ENCODE results near the gene RAB11FIP3.
"Not testable (repeated sequence)": the region's sequence is repeated elsewhere in the genome, so short reads cannot be mapped to it uniquely, and the experiment has no call there.

RAB11FIP3 gene

GRCh38 chr16:495127-495748 is 69.8 kb downstream of the RAB11FIP3 start:
- DNase-seq (ENCODE audit: low spot score) = peak; percentile 55

GRCh38 chr16:496097-496886 is 70.8 kb downstream of the RAB11FIP3 start:
- no peak for DNase-seq (ENCODE audit: low spot score)

DNA sequence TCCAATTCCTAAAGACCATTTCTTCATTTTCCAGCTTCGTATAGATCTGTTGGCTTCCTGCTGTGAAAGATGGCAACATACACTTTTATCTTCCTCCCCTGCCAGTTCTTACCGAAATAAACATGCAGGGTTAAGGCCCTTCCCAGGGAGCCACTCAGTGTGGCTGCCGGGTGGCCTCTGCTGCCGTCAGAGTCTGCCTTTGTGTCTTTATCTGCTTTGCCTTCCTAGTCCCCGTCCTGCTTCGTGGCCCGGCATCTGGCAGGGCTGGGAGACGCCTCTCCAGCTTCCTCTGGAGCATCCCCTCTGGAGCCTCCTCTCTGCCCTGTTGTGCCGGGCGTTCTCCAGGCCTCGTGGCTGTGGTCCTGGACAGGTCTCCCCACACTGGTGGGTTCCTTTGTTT is 71.8 kb downstream of the RAB11FIP3 start:
- DNase-seq (ENCODE audit: low spot score) = no peak

- no peak for DNase-seq (ENCODE audit: low spot score)
Measured at GRCh38 chr16:499924-500323, 74.5 kb downstream of the RAB11FIP3 start.

- DNase-seq (ENCODE audit: low spot score) = no peak
Measured at GRCh38 chr16:500709-501108, 75.3 kb downstream of the RAB11FIP3 start.

DNA sequence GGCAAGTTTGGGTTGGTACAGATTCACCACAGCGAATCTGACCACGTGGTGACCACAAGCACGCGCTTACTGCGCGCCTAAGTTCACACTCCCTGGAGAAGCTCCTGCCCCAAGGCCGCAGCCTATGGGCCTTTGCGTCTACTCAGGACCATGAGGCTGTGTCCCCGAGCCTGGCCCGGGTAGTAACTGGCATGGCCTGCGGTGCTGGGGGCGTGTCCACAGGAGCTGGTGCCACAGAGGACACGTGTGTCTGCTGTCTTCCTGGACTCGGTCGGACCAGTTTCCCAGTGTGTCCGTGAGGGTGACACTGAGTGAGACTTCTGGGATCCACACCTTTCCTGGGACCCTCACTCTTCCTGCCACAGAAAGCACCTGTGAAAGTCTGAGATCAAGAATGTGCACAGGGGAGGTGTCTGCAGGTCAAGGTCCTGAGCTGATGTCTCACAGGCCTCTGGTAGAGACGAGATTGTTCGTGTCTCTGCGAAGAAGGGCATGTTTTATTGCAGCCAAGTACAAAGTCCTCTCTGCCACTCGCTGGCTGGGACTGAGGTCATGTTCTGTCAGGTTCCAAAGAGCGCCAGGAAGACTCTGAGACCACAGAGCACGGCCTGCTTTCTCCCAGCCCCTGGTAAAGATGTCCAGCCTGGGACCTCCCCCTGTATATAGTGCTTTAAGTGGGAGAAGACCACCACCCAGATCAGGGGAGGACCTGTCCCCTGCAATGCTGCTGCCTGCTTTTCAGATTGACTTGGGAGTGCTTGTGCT is 76.9 kb downstream of the RAB11FIP3 start:
- peak; percentile 76 for DNase-seq (ENCODE audit: low spot score)

DNA sequence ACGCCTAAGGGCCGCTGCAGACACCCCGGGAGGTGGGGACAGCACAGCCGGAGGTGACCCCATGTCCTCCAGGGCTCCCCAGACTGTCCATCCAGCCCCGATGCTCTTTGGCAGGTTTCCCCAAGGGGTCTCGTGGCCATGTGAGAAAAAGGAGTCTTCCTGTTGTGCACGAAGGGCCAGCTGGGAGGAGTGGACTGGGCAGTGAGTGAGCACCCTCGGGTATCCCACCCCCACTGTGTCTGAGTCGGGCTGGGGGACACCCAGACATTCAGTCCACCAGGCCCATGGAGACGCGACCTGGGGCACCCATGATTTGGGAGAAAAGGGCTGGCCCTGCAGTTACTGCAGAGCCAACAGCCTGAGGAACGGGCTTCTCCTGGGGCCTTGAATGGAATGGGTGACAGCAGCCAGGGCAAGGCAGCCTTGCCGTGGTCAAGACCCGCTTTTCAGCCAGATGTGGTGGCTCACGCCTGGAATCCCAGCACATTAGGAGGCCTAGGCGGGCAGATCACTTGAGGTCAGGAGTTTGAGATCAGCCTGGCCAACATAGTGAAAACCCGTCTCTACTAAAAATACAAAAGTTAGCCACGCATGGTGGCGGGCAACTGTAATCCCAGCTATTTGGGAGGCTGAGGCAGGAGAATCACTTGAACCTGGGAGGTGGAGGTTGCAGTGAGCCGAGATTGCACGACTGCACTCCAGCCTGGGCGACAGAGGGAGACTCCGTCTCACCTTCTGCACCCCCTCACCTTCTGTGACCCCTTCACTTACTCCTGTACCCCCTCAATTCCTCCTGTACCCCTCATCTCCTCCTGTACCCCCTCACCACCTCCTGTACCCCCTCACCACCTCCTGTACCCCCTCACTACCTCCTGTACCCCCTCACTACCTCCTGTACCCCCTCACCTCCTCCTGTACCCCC is 78.0 kb downstream of the RAB11FIP3 start:
- no peak for DNase-seq (ENCODE audit: low spot score)

DNA sequence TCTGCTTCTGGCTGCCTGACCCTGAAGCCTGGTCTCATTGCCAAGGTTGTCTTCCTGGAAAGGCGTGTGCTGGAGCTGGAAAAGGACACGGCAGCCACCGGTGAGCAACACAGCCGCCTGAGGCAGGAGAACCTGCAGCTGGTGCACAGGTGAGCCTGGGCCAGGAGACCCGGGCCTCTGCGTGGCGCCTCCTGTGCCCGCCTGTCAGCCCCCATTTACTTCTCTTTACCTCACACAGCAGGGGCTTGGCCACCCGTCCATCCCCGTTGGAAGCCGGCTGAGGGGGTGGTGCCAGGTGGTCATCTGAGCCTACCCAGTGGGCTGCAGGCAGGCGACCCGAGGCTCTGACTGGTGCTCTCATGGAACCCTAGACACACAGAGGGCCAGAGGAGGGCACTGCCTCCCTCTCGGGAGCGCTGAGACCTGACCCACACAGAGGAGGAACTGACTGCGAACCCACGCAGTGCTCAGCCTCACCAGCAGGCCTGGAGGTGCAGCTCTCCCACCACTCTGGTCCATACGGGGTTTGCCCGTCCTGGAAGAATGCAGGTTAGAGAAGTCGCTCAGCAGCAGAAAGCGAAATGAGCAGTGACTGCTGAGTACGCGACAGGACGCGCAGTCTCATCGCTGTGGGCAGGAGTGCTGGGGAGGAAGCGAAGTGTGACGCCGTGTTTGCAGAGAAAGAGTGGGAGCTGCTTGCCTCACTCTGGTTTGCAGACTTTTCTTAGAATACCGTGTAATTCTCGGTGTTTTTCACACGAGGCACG is 80.2 kb downstream of the RAB11FIP3 start:
- DNase-seq (ENCODE audit: low spot score) = no peak

DNA sequence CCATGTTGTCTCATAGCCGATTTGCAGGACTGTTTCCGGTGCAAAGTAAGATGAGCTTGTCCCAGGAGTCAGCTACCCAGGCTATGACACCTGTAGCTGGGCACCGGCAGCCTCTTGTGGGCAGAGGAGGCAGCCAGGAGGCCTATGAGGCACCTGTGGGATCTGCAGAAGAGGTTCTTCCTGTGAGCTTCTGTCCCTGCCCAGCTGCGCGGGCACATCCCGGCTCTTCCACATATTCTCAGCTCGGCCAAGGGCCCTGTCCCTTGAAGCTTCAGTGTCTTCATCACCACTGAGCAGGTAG is 80.7 kb downstream of the RAB11FIP3 start:
- DNase-seq (ENCODE audit: low spot score) = no peak

GRCh38 chr16:507527-507926 is 82.1 kb downstream of the RAB11FIP3 start:
- not testable (repeated sequence) for DNase-seq (ENCODE audit: low spot score)

- DNase-seq (ENCODE audit: low spot score) = no peak
Measured at GRCh38 chr16:507996-508395, 82.5 kb downstream of the RAB11FIP3 start.

DNA sequence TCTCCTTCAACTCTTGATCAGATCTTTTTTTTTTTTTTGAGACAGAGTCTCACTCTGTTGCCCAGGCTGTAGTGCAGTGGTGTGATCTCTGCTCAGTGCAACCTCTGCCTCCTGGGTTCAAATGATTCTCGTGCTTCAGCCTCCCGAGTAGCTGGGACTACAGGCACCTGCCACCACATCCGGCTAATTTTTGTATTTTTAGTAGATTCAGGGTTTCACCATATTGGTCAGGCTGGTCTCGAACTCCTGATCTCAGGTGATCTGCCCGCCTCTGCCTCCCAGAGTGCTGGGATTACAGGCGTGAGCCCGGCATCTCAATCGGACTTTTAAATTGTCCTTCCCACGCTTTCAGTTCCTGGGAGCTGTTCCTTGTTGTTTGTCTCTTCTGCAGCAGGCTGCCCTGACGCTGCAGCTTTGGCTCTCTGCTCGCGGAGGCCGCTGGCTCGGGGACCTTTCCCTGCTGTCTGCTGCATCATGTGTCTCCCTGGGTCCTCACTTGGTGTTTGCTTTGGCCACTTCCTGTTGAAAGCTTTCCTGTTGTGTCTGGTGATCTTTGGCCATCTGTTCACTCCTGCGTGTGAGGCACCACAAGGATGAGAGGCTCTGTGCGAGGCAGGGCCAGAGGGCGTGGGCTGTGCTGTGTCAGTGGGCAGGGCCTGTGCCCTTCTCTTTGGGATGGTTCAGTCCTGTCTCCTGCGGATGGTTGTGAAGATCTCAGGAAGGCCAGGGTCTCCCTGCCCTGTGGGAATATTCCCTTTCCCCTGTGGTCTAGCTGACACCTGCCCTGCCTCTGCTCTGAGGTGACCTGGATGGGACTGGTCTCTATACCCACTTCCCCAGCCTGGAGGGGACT is 83.7 kb downstream of the RAB11FIP3 start:
- peak; percentile 44 for DNase-seq (ENCODE audit: low spot score)

DNA sequence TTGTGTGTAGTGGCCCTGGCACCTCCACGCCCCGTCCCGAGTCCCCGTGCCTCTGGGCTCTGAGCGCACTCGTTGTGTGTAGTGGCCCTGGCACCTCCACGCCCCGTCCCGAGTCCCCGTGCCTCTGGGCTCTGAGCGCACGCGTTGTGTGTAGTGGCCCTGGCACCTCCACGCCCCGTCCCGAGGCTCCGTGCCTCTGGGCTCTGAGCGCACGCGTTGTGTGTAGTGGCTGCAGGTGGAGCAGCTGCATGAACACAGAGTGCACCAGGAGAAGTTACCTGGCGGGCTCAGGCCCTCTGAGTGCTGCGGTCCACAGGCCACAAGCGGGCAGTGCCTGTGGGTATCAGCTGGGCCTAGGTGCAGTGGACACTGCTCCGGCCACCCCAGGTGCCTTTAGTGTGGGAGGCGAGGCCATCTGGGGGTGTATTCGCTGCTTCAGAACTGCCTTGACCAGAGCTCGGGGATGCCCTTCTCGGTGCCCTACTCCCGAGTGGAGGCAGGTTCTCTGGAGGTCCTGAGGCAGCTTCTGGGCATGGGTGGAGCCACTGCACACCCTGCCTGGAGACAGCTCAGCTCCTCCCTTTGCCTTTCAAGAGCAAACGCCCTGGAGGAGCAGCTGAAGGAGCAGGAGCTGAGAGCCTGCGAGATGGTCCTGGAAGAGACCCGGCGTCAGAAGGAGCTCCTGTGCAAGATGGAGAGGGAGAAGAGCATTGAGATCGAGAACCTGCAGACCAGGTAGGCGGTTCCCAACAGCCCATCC is 84.8 kb downstream of the RAB11FIP3 start:
- DNase-seq (ENCODE audit: low spot score) = no peak

DNA sequence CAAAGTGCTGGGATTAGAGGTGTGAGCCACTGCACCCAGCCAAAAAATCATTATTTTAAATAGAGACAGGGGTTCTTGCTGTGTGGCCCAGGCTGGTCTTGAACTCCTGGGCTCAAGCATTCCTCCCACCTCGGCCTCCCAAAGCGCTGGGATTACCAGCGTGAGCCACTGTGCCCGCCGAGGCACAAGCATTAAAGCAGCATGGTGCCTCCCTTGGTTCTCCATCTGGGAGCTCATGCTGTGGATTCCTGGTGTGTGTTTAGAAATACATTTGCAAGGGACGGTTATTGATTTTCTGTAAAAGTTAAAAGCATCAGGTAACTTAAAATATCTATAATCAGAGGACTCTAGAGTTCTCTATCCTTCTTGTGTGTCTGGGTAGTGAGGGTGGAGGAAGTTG is 87.4 kb downstream of the RAB11FIP3 start:
- DNase-seq (ENCODE audit: low spot score) = no peak

DNA sequence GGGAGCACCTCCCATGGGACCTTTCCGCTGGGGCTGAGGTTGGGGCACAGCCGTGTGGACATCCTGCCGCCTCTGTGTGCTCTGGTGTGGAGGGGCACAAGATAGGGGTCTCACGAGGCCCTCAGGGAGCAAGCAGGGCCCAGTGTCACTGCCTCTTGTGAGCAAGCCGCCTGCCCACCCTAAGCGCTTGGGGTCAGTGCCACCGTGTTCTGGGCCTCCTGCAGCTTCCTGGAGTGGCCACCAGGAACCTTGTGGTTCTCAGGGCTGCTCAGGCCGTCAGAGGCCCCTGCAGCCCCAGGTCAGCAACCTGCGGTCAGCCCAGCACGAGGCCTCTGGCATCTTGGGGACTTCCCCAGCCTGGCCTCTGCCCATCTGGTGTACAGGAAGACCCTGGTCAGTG is 88.5 kb downstream of the RAB11FIP3 start:
- no peak for DNase-seq (ENCODE audit: low spot score)

DNA sequence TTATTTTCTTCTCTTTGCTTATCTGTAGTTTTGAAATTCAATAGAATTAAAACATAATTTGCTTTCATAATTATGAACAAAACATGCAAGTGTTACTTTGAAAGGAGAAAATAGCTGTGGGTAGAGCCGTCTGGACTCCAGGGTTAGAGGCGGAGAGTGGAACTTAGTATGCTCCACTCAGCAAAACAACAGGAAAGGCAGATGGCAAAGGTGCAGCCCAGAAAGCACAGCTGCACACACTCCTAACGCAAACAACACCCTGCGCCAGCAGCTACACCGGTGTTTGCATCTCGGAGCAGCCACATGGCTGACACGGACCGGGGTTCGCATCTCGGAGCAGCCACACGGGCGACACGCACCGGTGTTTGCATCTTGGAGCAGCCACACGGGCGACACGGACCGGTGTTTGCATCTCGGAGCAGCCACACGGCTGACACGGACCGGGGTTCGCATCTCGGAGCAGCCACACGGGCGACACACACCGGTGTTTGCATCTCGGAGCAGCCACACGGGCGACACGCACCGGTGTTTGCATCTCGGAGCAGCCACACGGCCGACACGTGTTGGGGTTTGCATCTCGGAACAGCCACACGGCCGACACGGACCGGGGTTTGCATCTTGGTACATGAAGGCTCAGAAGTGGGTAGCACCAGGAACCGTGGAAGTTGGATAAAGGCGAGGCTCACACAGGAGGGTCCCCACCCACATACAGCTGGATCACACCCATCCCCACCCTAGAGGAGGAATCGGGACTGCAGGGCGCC is 89.9 kb downstream of the RAB11FIP3 start:
- DNase-seq (ENCODE audit: low spot score) = no peak

- no peak for DNase-seq (ENCODE audit: low spot score)
Measured at GRCh38 chr16:515939-516226, 90.4 kb downstream of the RAB11FIP3 start.

GRCh38 chr16:516301-516700 is 90.9 kb downstream of the RAB11FIP3 start:
- DNase-seq (ENCODE audit: low spot score) = no peak

GRCh38 chr16:518858-519257 is 93.4 kb downstream of the RAB11FIP3 start:
- DNase-seq (ENCODE audit: low spot score) = no peak
